Epithelial cell of proximal tubule (primary cell): ENCODE results near the gene MPHOSPH10. TPM values are rescaled to one million over a fixed set of nuclear protein-coding genes. Genes with fewer than 3 reads are reported as not detected.

ENCODE experiments used
- DNase-seq: peaks from one replicate; pipeline ENCODE4 v3.0.0-alpha.2; 2011; ENCODE audit warnings: low read depth
- H3K4me3 ChIP-seq: 2 replicates; pipeline ENCODE4 v1.5.1; 2011; ENCODE audit warnings: low read depth, mild to moderate bottlenecking, low read length
- CTCF ChIP-seq: conservative IDR thresholded peaks from 2 replicates; pipeline ENCODE4 v1.5.1; 2012; ENCODE audit warnings: low read depth, mild to moderate bottlenecking, low read length
- total RNA-seq: library from RNA; depleted of rRNA; stranded (reverse); fragments of >200 nt; gene quantifications from 2 replicates; pipeline ENCODE4 v1.2.3, GENCODE V29; 2015

The MPHOSPH10 gene
- total RNA-seq, 1 donor from 2014 or later = 23.4 TPM

- no peak for DNase-seq
- no peak overlapping the region for H3K4me3 ChIP-seq
- no peak for TF ChIP-seq CTCF
Measured at GRCh38 chr2:71186973-71187372, 56.5 kb downstream of the MPHOSPH10 start.

GRCh38 chr2:71187589-71187988, 57.2 kb downstream of the MPHOSPH10 start:
- TF ChIP-seq CTCF = no peak
- DNase-seq = no peak
- H3K4me3 ChIP-seq = no peak overlapping the region

- DNase-seq = no peak
- H3K4me3 ChIP-seq = no peak overlapping the region
- TF ChIP-seq CTCF = peak; percentile 43
Measured at GRCh38 chr2:71190656-71191569, 60.5 kb downstream of the MPHOSPH10 start.

- DNase-seq = no peak
- TF ChIP-seq CTCF = no peak
- no peak overlapping the region for H3K4me3 ChIP-seq
Measured at GRCh38 chr2:71191570-71191943, 61.1 kb downstream of the MPHOSPH10 start.

Other genes starting within 250 kb of the MPHOSPH10 start
- gene VAX2, start 230.1 kb upstream of the MPHOSPH10 start, total RNA-seq = 0.12 and 0.51 TPM in 2 replicates
- gene ATP6V1B1, start 194.7 kb upstream of the MPHOSPH10 start, total RNA-seq = 0.81 TPM in 1 of 2 replicates, not detected in the other
- gene ANKRD53, start 152.0 kb upstream of the MPHOSPH10 start, total RNA-seq = 0.58 and 0.75 TPM in 2 replicates
- 12.3 and 39.6 TPM in 2 replicates for gene TEX261, start 135.8 kb upstream of the MPHOSPH10 start, total RNA-seq
- gene NAGK, start 62.0 kb upstream of the MPHOSPH10 start, total RNA-seq = 100 and 119 TPM in 2 replicates
- gene MCEE, start 405 bp upstream of the MPHOSPH10 start, total RNA-seq = 2.4 and 2.9 TPM in 2 replicates
- 0.87 and 1.4 TPM in 2 replicates for gene PAIP2B, start 96.5 kb downstream of the MPHOSPH10 start, total RNA-seq
- gene ZNF638, start 201.1 kb downstream of the MPHOSPH10 start, total RNA-seq = 67.7 and 69.0 TPM in 2 replicates